Body of pancreas (tissue), 4 donors: Measurements from ENCODE around the gene SLC2A5. TPM values are rescaled to one million over a fixed set of nuclear protein-coding genes. Genes with fewer than 3 reads are reported as not detected.
A peak's percentile ranks its signal among the peaks of the same experiment; 100 is the strongest.

Experiments
- ATAC-seq: fragments of 150-250 bp; one replicate; pipeline ENCODE4 v1.9.1; 2016
- DNase-seq, 4 donors: peaks; one replicate each; pipeline ENCODE4 v3.0.0-alpha.2; 2019
- H3K27ac ChIP-seq, 4 donors: fragments of 200-600 bp; sonication (generic); 1 replicate in 3 of 4; 2 replicates in 1 of 4; pipeline versions ENCODE4 v1.5.1 to v1.6.1; 2016 to 2019; ENCODE audit warnings: mild to moderate bottlenecking in 1 of 4, mixed read lengths in 1 of 4, moderate library complexity in 1 of 4
- H3K27me3 ChIP-seq, 2 donors: fragments of 200-600 bp; sonication (generic); one replicate each; pipeline ENCODE4 v1.6.0; 2016; ENCODE audit warnings: mild to moderate bottlenecking in 1 of 2
- H3K36me3 ChIP-seq, 2 donors: fragments of 200-600 bp; sonication (generic); replicated peaks in 1 of 2; 2 replicates each; pipeline ENCODE4 v1.5.1; 2016; ENCODE audit warnings: low read depth in 2 of 2; ENCODE audit not compliant: insufficient read depth in 1 of 2
- H3K4me1 ChIP-seq: fragments of 200-600 bp; sonication (generic); one replicate; pipeline ENCODE4 v1.6.0; 2016
- H3K4me3 ChIP-seq, 2 donors: fragments of 200-600 bp; sonication (generic); 1 replicate in 1 of 2; 2 replicates in 1 of 2; pipeline ENCODE4 v1.5.1; 2016 to 2019
- H3K9me3 ChIP-seq, 3 donors: fragments of 200-600 bp; sonication (generic); 1 replicate in 2 of 3; 2 replicates in 1 of 3; pipeline ENCODE4 v1.5.1; 2016
- POLR2A ChIP-seq, 3 donors: fragments of 450-650 bp; IDR thresholded peaks; one replicate each; pipeline ENCODE4 v1.6.1; 2016; ENCODE audit warnings: antibody characterized with exemption in 3 of 3, mild to moderate bottlenecking in 2 of 3
- WGBS, 2 donors: methylation state at CpG; one replicate each; pipeline ENCODE4 v1.1.5; 2017; 5-methylcytosine and 5-hydroxymethylcytosine counted together
- intact Hi-C: fragments of 100-400 bp; cut with DNase I; formaldehyde crosslinking; loops from one replicate; pipeline ENCODE4 v1.15.1; 2023
- total RNA-seq, 2 donors: library from RNA; depleted of rRNA; stranded (reverse); fragments of >200 nt; gene quantifications; one replicate each; pipeline ENCODE4 v1.1.0, GENCODE V29; 2016
- TF ChIP-seq, protein P1 (sequence below), 7 experiments: fragments of 450-650 bp in 4 of 7; fragments of 200-600 bp in 3 of 7; sonication (generic) in 3 of 7; IDR thresholded peaks; one replicate each; pipeline ENCODE4 v1.5.1; 2016 to 2019; ENCODE audit warnings: antibody characterized with exemption in 7 of 7

Gene SLC2A5
- total RNA-seq, 2 donors from 2014 or later, result under 0.01 to 0.26 TPM

DNA sequence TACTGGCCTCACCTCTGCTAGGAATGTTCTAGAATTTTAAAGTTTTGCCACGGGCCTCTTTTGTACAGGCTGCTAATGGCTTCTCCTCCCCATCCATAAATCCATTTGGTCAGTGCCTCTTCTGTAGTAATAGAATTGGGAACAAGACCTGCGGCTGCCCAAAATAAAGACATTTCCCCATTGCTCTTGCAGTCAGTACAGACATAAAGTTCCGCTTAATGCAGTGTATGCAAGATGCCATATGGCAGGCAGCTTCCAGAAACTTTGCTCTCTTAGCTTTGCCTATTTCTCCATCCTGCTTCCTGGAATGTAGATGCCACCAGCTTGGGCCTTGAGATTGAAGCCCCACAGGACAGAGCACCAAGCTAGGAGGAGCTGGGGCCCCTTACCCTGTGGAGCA, 3.7 kb upstream of the SLC2A5 start:
- ATAC-seq (no peak), DNase-seq (no peak)
- intact Hi-C loops, result no loop called here
- Histone ChIP-seq H3K27ac (no peak overlapping the region), H3K27me3 (no peaks in the 10 kb centered on the region), H3K4me1 (peaks cover 4% of the 10 kb centered on the region), H3K4me3 (no peak overlapping the region), H3K36me3 (no peaks in the 10 kb centered on the region), H3K9me3 (no peaks in the 10 kb centered on the region)
- WGBS, 2 donors, result 80 to 85% methylated on average over 3 of the region's 3 CpGs
- TF ChIP-seq POLR2A (IDR thresholded peaks at IDR 0.05), result no peak
- TF ChIP-seq, protein P1, sequence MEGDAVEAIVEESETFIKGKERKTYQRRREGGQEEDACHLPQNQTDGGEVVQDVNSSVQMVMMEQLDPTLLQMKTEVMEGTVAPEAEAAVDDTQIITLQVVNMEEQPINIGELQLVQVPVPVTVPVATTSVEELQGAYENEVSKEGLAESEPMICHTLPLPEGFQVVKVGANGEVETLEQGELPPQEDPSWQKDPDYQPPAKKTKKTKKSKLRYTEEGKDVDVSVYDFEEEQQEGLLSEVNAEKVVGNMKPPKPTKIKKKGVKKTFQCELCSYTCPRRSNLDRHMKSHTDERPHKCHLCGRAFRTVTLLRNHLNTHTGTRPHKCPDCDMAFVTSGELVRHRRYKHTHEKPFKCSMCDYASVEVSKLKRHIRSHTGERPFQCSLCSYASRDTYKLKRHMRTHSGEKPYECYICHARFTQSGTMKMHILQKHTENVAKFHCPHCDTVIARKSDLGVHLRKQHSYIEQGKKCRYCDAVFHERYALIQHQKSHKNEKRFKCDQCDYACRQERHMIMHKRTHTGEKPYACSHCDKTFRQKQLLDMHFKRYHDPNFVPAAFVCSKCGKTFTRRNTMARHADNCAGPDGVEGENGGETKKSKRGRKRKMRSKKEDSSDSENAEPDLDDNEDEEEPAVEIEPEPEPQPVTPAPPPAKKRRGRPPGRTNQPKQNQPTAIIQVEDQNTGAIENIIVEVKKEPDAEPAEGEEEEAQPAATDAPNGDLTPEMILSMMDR (IDR thresholded peaks at IDR 0.05), result no peak

DNA sequence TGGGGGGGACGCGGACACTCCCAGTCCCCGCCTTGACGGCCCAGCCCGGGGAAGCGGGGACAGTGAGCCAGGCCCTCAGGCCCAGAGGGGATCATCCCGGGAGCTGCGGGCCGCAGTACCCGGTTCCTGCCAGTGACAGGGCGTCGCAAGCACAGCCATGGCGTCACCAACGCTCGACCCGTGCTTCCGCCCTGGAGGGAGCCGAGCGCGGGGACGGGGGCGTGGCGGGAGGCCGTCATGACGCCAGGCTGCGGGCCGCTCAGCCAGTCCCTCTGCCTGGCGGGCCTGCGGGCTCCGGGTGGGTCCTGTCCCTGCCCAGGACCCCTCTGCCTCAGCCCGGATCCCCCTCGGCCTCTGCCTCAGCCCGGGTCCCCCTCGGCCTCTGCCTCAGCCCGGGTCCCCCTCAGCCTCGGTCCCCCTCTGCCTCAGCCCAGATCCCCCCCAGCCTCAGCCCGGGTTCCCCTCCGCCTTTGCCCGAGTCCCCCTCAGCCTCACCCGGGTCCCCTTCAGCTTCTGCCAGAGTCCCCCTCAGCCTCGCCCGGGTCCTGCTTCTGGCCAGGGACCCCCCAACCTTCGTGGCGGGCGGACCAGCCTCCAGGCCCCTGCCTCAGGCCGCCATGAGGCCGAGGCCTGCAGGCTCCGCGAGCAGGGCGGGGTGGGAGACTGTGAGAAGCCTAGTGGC, 2.3 kb upstream of the SLC2A5 start:
- no peaks in the 10 kb centered on the region for H3K36me3 ChIP-seq
- TF ChIP-seq, protein P1 (IDR thresholded peaks at IDR 0.05), result no peak
- no peak for TF ChIP-seq POLR2A (IDR thresholded peaks at IDR 0.05)
- H3K4me3 ChIP-seq, result no peak overlapping the region
- intact Hi-C loops, result no loop called here
- no peak for ATAC-seq
- DNase-seq, result no peak
- 73 to 84% methylated on average over 16 to 33 of the region's 50 CpGs for WGBS, 2 donors
- H3K9me3 ChIP-seq, result no peaks in the 10 kb centered on the region
- no peaks in the 10 kb centered on the region for H3K4me1 ChIP-seq
- no peaks in the 10 kb centered on the region for H3K27me3 ChIP-seq
- no peak overlapping the region for H3K27ac ChIP-seq

GRCh38 chr1:9070486-9070885, 1.1 kb upstream of the SLC2A5 start:
- DNase-seq (no peak), ATAC-seq (no peak)
- no peaks in the 10 kb centered on the region for H3K27me3 ChIP-seq
- 16 to 32% methylated on average over 7 of the region's 7 CpGs for WGBS, 2 donors
- no peaks in the 10 kb centered on the region for H3K4me1 ChIP-seq
- H3K9me3 ChIP-seq, result no peaks in the 10 kb centered on the region
- H3K36me3 ChIP-seq, result no peaks in the 10 kb centered on the region
- H3K4me3 ChIP-seq, result no peak overlapping the region
- TF ChIP-seq POLR2A (IDR thresholded peaks at IDR 0.05), result no peak
- TF ChIP-seq, protein P1 (IDR thresholded peaks at IDR 0.05), result no peak
- H3K27ac ChIP-seq, result no peak overlapping the region
- intact Hi-C loops, result no loop called here

DNA sequence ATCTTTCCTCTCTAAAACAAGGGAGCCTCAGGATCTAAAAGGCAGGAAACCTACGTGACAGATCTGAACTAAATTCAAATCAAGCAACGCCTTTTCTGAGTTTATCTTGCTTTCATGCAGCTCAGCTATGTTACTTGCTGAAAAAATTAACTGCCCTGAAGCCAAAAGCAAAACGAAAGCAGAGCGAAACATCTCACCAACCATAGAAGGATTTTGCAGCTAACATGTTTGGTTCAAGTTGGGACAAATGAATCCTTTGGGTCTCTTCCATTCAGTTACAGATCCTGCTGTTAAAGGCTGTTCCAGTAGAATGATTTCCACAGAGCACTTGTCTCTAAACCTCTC, 482 bp downstream of the SLC2A5 start:
- H3K27me3 ChIP-seq, result no peaks in the 10 kb centered on the region
- TF ChIP-seq POLR2A (IDR thresholded peaks at IDR 0.05), result no peak
- TF ChIP-seq, protein P1 (IDR thresholded peaks at IDR 0.05), result no peak
- H3K36me3 ChIP-seq, result no peaks in the 10 kb centered on the region
- ATAC-seq, result no peak
- DNase-seq, result no peak
- H3K4me1 ChIP-seq, result no peaks in the 10 kb centered on the region
- no peak overlapping the region for H3K4me3 ChIP-seq
- intact Hi-C loops, result no loop called here
- WGBS, 2 donors, result 67 to 68% methylated on average over 4 of the region's 4 CpGs
- peak overlapping the region in 1 of 4 donors; percentile 39 for H3K27ac ChIP-seq
- H3K9me3 ChIP-seq, result no peaks in the 10 kb centered on the region
